HG03108 (cell line): ENCODE results near the gene TBC1D8.
"Not testable (repeated sequence)": the region's sequence is repeated elsewhere in the genome, so short reads cannot be mapped to it uniquely, and the experiment has no call there.

Experiments
- ATAC-seq: cut with Tn5 transposase; IDR thresholded peaks from one replicate; pipeline ENCODE4 v1.9.1; 2021; ENCODE audit warnings: moderate library complexity; ENCODE audit not compliant: unreplicated experiment

TBC1D8 gene

GRCh38 chr2:101080211-101081068 is 70.7 kb downstream of the TBC1D8 start:
- ATAC-seq: no peak

GRCh38 chr2:101076581-101076980 is 74.6 kb downstream of the TBC1D8 start:
- ATAC-seq: no peak

GRCh38 chr2:101064868-101065549 is 86.2 kb downstream of the TBC1D8 start:
- ATAC-seq: peak; percentile 63

DNA sequence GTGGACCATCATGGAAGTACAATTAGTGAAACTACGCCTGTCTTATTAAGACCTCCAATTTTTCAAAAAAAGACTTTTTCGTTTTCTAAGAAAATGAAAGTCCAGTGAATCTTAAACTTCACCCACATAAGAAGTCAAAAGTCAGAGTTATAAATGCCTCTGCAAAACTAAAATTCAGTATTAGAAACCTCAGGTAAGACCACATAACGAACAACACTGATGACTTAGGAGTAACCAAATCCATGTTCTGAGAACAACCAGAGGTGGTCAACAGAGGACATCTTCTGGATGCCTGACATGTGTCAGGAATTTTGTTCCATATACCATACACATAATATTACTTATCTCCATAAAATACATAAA is 86.7 kb downstream of the TBC1D8 start:
- peak; percentile 5 for ATAC-seq

- no peak for ATAC-seq
These were observed 87.1 kb downstream of the TBC1D8 start for GRCh38 chr2:101064125-101064502.

DNA sequence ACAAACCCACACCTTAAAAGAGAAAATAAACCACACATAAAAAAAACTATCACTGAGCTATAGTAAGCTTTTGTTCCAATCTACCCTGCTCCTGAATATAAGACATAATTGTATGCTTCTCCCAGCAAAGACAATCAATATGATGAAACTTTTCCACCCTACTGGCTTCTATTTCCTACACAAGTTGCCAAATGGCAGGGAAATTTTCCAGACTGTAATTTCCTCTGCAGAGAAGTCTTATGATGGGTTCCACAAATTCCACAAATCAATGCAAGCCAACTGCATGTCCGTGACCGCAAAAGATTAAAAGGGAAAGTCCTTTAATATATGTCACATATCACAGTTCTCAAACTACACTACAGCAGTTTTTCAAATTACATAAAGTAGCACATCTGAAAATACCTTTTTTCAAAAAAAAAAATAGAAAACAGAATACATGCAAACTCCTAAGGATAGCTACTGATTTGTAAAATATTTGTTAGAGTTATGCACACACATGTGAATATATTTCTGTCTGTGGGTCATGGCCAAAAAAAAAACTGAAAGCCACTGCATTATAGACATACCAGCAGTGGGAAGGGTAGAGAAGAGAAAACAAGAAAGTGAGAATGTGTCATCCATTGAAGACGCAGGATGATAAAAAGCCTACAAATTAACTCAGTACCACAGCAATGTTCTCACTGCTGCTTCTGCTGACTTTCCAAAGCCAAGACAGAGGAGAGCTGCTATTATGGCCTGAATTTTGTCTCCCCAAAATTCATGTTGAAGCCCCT is 87.6 kb downstream of the TBC1D8 start:
- no peak for ATAC-seq

DNA sequence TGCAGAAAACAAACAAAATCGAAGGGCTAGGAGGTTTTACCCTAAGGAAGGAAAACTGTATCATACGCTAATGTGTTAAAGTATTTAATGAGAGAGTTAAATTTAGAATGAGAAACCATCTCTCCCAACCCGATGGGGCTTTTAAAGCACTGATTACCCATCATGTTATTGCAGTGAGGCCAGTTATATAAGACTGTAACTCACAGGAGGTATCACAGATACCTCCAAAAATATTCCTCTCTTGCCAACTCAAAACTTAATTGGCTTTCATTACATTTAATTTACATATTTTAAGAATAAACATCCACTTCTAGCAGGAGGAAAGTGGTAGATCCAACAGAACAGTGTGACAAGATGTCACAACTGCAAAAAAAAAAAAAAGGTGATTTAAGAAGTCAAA is 92.8 kb downstream of the TBC1D8 start:
- ATAC-seq: no peak

- ATAC-seq: no peak
These were observed 93.9 kb downstream of the TBC1D8 start for GRCh38 chr2:101057051-101057933.

GRCh38 chr2:101053117-101053516 is 98.1 kb downstream of the TBC1D8 start:
- no peak for ATAC-seq

DNA sequence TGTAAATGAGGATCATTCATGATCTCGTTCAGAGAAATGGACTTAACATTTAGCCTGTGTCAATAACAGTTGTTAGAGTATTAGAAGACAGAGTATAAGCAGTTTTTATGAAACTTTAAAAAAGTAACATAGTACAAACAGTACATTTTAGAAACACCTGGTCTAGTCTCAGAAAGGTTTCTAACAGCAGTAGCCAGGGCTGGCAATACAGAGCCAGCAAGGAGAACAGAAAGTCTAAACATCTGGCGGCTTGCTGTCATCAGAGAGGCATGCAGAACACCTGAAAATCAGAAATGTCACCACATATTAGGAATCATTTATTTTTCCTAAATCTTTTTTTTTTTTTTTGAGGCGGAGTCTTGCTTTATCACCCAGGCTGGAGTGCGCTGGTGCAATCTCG is 99.0 kb downstream of the TBC1D8 start:
- ATAC-seq: no peak

DNA sequence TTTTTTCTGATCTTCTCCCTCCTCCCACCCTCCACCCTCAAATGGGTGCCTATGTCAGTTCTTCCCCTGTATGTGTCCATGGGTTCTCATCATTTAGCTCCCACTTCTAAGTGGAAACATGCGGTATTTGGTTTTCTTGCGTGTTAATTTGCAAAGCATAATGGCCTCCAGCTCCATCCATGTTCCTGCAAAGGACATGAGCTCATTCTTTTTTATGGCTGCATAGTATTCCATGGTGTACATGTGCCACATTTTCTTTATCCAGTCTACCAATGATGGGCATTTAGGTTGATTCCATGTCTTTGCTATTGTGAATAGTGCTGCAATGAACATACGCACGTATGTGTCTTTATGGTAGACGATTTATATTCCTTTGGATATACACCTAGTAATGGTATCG is 100.3 kb downstream of the TBC1D8 start:
- ATAC-seq: not testable (repeated sequence)

DNA sequence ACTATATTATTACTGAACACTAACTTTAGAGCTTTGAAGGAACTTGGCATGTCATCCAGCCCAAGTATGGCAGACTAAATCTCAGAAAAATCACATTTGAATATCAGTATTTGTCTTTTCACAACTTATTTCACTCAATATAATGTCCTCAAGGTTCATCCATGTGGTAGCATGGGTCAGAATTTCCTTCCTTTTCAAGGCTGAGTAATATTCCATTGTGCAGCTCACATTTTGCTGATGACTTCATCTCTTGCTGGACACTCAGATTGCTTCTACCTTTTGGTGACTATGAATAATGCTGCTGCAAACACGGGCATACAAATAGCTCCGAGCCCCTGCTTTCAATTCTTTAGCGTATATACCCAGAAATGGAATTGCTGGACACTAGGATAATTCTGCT is 102.4 kb downstream of the TBC1D8 start:
- no peak for ATAC-seq

DNA sequence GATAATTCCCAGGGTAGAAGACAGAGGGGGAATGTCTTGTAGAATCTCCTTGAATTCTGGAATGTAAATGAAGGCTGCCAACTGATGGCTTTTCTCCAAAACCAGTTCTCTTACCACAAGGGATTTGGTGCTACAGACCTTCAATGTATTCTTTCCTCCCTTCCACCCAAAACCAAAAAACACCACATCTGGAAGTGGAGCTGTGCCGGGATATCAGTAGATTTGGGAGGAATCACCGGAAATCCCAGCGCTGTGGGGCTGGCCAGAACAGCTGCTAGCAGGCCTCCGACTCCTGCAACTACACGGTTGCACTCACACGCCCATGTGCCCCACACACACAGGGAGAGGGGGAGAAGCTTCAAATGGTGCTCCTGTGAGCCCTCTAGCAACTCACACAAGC is 103.4 kb downstream of the TBC1D8 start:
- no peak for ATAC-seq

DNA sequence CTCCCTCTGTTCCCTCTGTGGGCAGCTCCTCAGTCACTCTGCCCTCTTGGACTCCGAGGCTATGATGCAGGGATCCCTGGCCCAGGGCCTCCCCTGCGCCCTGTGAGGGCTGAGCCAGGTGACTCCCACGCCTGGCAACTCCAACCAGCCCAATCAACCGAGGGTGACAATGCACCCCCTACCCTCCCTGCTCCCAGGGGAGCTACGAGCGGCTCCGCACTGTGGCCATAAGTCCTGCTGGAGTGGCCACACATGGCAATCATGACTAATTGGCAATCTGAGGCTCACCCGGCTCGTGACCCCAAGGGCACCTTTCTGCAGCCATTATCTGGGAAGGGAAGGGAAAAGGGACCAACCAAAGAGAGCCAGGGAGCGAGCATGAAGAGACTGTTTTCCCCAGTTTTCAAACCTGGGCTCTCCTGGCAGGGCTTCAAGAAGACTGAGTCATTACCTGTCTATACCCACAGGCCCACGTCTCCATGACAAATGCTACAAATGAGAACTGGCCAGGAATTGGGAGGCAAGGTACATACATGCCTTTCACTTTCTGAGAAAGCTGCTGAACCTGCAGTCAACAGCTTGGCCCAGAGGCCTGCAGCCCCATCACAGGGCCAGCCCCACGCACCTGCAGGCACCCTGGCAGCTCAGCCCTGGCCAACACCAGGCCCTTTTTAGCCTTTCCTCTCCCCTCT is 104.0 kb downstream of the TBC1D8 start:
- ATAC-seq: no peak

DNA sequence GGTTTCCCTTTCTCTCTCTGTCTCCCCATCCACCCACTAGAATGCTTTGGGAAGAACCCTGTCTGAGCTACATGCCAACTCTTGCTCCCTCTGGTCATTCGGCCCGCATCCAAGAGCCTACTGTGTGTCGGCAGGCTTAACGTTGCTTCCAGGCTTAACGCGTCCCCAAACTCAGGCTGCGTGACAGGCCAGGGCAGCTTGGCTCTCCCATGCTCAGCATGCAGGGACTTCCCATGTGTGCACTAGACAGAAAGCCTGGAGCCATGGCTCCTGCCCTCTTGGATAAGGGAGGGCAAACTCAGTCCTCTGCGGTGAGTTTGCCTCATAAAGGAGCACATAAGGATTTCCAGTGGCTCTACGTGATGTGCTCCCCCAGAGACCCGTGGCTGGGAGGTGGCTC is 105.9 kb downstream of the TBC1D8 start:
- no peak for ATAC-seq

DNA sequence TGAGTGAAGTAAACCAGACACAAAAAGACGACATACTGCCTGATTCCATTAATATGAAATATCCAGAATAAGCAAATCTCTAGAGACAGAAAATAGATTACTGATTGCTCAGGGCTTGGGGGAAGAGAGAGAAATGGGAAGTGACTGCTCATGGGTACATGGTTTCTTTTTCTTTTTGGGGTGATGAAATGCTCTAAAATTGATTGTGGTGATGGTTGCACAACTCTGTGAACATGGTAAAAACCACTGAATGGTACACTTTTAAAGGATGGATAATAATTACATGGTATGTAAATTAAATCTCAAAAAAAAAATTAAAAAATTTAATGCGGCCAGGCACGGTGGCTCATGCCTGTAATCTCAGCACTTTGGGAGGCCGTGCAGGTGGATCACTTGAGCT is 109.8 kb downstream of the TBC1D8 start:
- ATAC-seq: no peak

GRCh38 chr2:101040761-101041160 is 110.4 kb downstream of the TBC1D8 start:
- ATAC-seq: no peak

DNA sequence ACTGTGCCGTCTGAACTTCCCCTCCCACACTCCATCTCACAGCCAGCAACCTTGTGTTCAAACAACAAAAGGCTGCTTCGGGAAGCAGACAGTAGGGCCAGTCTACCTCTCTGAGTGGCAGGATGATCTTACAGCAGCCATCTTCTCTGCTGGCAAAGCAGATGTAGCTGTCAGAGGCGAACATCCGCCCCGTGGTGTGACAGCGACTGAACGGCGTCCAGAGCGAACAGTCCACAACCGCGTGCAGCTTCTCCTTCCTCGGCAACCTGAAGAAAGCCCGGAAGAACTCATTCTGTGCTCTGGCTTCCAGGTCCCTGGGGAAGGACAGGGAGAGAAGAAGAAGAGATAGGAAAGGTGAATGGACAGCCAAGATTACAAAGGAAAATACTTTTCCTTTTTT is 111.1 kb downstream of the TBC1D8 start:
- no peak for ATAC-seq

- no peak for ATAC-seq
These were observed 112.5 kb downstream of the TBC1D8 start for GRCh38 chr2:101038455-101039255.
